NCI-H146 (cell line): ENCODE data around the gene GFPT2.

Source experiments
- DNase-seq: peaks from one replicate; lab custom pipeline; 2025; lab: John Stamatoyannopoulos, UW

Gene GFPT2

DNA sequence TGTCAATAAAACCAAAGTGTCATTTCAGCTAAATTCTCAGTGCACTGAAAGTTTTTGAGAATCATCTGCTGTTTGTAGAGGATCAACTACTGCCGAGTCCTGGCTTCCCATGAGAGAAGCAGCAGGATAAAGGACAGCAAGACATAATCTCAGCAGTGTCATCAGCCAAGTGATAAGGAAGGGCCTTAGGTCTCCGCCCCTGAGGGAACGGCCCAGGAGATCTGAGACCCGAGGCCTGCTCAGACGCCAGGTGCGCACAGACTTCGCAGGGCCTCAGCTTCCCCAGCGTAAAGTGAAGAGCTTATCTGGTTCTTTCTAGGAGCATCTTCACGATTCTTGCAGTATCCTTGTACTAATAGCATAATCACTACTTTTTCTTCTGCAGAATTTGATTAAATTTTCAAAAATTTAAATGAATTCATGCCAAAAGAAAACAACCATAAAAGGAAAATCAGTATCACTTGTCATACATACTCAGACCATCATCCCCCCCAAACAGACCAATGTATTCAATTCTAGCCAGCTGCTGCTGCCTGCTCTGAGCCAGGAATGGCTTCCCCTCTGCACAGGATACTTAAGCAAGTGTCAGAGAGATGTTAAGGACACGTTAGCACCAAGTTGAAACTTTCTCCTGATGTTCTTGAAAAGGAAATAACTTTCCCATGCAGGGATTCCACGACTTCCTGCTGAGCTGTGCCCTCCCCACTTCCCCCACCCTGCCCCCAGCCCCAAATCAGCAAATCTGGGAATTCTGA lies 2.2 kb downstream of the GFPT2 start:
- no peak for DNase-seq

DNA sequence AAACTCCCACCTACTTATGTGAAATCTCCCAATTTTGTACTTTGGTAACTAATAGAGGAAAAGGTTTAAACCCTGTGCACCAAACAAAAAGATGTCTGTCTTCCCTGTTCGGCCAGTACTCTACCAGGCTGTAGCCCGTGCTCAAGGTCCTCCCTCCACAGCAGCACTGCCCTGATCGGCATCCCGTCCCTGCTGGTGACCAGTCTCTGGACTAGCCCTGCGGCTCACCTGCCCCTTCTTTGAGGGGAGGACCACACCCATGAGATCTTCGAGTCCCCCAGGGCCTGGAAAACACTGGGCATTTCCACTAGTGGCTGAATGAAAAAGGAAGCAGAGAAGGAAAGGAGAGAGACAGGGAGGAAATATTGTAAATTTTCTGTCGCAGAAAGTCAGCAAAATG lies 2.8 kb downstream of the GFPT2 start:
- DNase-seq: no peak

DNA sequence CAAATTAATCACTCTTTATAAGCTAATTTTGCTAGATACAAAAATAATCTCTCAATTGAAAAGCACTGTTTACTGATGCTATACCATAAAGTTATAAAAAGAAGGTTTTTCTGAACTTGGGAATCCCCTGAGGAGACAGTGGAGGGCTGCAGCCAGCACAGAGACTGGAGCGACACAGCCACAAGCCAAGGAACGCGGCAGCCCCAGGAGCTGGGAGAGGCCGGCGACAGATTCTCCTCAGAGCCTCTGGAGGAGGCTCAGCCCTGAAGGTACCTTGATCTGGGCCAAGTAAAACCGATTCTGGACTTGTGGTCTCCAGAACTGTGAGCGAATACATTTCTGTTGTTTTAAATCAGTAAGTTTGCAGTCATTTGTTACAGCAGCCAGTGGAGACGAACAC lies 3.7 kb downstream of the GFPT2 start:
- DNase-seq: no peak

DNA sequence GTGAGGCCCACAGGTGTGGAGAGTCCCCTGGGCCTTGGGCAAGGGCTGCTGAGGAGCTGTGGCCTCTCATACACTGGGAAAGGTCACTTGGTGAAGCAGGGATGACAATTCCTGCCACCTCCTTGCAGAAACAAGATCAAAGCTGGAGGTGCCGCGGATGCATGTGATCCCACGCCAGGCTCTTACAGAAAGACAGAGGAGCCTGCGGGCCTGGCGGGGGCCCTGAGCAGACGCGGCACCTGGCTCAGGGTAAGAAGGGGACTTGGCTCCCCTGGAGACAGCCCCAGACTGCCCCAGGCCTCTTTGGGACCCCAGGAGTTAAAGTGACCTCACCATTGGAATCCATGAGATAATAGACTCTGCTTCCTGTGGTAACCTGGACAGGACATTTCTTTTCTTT lies 4.8 kb downstream of the GFPT2 start:
- no peak for DNase-seq

DNA sequence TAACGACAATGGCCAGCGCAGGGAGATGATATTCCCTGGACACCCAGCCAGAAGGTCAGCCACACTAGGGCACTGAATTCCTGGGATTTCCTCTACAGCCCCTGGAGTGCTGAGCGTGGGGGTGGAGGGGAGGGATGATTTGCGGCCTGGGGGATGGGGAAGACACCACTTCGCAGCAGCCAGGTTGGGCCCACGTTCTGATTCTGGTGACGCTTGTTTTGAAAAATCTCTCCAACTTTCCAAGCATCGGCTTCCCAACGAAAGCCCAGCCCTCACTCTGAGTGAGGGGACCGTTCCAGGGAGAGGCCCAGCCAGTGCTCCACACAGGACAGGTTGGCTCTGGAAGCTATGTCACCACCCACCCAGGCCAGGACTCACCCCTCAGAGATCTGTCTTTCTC lies 5.4 kb downstream of the GFPT2 start:
- no peak for DNase-seq

DNA sequence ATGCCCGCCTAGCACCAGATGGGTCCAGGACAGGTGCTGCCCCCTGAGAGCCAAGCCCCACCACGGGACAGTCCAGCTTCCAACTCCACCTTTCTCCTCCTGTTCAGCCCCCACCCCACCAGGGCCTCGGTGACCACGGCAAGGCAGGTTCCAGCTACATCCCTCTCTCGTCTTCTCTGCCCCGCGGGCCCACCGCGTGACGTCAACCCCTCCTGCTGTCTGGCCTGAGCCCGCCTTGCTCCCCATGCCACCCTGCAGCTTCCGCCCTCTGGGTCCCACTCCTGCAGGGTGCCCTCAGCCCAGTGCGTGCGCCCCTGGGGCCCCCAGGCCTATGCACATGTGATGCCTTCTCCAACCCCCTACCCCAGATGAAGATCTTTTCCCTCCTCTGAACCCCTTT lies 6.8 kb downstream of the GFPT2 start:
- no peak for DNase-seq

DNA sequence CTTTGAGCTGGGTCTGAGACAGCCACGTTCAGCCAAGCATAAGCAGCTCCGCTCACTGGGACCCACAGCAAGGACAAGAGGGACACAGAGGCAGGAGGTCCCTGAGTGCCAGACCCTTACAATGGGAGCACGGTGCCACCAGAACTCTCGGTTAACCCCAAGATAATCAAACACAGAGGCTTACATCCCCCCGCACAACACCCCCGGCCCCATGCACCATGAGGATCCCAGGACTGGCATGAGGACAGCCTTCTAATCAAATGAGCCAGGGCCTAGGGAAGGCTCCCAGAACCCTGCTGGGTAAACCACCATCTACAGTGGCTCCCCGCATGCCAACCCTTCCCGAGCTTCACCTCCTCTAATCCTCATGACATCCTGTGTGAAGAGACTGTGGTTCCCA lies 7.4 kb downstream of the GFPT2 start:
- no peak for DNase-seq

DNA sequence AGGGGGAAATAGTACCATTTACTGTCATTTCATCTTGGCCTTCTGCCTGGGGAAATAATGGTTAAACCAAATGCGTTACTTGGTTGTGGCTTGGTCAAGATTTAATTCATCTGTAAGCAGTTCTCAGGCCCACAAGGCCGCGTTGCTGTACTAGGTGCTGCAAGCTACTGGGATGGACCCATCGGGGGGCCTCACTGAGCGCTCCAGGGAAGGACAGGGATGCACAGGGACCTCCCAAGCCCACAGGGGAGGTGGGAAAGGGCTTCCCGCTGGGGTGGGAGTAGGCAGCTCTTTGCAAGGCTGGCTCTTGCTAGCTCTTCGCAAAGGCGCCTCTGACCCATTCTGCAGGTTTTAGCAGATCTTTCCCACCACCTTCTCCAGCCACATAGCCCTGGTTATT lies 8.0 kb downstream of the GFPT2 start:
- no peak for DNase-seq

DNA sequence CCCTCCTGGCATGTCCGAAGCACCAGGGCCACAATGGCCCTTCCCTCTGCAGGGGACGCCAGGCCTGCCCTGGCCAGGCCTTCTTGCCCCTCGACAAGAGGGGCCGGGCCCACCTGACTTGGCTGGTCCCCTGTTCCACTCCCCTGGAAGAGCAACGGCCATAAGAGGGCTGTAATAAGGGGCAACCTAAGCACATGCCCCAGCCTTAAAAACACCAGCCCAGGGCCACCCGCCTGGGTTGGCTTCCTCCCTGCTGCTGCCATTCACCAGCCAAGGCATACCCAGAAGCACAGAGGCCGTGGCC lies 8.5 kb downstream of the GFPT2 start:
- no peak for DNase-seq

DNA sequence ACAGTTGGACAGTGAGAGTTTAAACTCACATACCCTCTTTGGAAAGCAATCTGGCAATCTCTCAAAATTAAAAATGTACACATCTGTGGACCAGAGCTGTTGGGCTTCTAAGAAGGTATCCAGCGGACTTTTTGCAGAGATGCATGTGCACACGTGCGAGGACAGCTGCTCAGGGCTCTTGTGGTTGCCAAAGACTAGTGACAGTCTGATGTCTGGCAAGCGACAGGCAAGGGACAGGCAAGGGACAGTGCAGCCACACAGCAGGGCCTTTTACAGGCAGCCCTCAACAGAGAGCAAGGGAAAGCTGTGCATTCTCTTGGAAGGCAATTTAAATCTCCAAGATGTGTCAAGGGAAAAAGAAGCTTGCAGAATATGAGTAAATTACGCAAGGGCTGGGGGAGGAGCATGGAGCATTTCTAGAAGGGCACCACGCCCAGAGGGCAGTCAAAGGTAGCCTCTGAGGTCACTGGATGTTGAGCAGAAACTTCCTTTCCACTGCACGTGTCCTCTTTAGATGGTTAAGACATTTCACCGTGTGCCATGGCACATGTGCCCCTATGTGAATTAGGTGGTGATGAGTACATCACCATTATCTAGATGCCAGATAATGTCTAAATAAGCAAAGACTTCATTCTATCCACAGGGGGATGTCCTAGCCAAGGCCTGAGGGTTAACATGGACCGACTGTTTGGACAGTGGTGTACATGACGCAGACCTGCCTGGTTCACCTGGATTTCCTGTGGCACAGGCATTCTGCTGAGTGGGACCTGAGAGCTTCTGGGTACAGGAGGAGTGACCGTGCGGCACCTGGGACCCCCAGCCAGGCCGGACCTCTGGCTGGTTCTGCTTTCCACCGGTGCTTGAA lies 9.1 kb downstream of the GFPT2 start:
- no peak for DNase-seq

DNA sequence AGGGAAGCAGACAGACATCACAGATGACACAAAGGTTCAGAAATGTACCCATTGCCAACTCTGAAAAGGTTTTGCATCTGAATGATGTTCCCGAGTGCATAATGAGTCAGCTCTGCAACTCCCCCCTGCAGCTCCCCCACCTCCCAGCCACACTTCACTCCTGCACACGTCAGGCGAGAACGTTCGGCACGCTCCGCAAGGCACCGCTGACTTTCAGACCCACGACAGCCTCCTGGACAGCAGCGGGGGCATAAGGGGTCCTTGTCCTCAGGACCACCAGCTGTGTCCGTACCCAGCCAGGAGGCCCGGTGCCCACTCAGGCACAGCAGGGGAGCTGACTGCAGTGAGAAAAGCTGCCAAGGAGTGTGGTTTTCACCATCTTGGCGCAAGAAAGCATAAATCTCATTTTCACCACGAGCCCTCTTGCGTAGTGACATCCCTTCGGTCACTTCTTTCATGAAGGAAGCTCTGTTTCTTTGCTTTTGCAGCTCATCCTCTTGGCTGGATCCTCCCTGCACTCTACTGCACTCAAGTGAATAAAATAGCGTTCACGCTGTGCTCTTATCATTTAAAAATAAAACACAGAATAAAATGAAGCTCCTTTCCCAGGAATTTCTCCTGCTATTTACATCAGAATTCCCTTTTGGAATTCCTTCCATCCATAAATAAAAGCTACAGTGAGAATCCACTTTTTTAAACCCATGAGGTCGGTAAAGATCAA lies 9.9 kb downstream of the GFPT2 start:
- DNase-seq: no peak

DNA sequence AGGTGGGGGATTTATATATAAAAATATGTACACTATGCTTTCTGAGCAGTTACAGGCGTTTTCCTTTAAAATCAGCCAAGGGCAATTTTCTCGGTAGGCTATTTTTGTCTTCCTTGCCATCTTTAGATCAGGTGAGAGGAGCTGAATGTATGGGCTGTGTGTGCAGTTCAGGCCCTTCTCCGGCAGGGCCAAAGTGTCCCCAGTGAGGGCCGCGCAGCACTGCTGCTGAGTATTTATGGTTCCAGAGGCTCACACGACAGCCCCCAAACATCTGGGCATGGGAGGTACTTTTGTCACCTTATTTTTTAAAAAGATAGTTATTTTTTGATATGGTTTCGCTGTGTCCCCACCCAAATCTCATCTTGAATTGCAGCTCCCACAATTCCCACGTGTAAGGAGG lies 11.5 kb downstream of the GFPT2 start:
- DNase-seq: no peak

DNA sequence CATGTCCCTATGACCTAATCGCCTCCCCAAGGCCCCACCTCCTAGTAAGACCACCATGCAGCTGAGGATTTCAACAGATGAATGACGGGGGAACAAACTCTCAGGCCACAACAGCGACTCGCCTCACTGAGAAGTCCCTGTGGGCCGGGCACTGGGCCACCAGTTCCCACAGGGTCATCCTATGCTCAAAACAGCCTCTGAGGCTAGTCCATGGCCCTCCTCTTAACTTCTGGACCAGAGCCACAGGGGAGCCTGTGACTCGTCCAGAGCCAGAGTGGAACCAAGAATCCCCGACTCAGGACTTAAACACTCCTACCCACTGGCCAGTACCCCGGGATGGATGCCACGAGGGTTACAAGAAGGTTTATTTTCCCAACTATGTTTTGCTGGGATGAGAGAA lies 12.3 kb downstream of the GFPT2 start:
- no peak for DNase-seq

DNA sequence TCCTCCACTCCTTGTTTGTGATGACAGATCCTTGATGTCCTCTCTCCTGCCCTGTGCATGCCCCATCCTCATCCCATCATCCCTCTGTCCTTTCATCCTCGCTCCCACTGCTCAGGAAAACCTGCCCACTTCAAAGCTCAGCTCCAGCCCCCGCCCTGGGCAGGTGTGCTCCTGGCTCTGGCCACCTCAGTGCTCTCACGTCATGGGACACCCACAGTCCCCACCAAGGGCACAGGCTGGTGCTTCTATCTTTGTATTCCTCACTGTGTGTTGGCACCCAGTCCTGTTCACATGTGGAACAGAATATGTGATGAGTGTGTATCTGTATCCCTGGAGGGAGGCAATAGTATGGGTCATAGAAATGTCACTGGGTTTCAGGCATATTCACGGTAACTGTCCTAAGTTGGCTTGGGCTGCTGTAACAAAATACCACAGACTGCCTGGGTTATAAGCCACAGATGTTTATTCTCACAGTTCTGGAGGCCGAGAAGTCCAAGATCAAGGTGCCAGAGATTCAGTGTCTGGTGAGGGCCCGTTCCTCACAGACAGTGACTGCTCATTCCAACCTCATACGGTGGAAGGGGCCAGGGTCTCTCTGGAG lies 13.5 kb downstream of the GFPT2 start:
- no peak for DNase-seq

DNA sequence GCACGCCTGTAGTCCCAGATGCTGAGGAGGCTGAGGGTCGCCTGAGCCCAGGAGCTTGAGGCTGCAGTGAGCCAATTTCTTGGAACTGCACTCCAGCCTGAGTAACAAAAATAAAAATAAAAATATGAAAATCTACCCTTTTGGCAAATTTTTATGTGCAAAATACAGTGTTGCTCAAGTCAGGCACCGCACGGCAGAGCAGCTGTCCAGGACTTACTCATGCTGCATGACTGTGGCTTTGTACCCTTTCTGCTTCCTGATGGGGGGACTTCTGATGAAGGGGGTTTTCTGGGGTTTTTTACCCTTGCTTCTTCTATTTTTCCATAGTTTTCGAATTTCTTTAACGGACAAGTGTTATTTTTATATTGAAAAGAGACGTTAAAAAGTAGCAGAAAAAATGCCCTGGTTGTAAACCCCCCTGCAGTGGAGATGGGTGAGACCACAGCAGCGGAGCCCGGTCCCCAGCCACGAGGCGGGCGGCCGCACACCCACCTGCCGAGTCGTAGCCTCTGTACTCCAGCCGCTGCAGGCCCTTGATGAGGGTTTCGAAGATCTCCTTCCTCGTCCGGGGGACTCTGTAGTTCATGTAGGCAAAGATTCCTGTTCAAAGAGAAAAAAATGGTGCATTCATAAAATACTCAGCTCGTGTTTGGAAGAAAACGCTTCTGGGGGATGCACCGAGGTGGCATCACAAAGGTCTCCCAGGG lies 15.0 kb downstream of the GFPT2 start:
- no peak for DNase-seq

DNA sequence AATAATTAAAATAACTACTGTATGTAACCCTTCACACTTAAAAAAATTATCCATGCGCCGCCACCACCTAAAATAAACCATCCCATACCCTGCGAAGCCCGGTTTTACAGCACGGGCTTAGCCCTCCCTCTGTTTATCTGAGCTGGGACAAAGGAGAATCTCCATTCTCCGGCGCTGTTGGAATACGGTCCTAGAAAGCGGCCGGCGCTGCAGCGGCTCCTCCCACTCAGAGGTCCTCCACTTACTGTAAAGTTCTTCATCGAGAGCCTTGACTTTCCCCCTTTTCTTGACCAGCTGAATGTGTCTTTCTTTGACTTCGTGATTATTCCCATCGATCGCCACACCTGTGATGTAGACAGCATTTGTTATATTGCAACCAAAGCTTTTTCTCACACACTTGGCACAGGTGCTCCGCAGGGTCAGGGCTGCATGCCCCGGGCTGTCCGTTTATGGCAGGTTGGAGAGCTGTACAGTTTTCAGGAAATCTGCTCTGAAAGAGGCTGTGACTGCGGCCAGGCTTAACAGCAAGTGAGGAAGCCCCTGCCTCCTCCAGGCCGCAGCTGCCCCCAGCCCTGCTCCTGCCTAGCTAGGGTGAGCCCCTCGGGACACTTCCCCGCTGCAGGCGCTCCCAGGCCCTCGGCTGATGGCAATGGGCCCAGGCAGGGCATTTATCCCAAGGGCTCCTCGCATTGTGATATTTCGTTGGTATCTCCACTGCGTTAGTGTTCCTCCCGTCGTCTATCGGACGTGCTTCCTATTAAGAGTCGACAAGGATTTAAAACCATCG lies 16.7 kb downstream of the GFPT2 start:
- DNase-seq: no peak

DNA sequence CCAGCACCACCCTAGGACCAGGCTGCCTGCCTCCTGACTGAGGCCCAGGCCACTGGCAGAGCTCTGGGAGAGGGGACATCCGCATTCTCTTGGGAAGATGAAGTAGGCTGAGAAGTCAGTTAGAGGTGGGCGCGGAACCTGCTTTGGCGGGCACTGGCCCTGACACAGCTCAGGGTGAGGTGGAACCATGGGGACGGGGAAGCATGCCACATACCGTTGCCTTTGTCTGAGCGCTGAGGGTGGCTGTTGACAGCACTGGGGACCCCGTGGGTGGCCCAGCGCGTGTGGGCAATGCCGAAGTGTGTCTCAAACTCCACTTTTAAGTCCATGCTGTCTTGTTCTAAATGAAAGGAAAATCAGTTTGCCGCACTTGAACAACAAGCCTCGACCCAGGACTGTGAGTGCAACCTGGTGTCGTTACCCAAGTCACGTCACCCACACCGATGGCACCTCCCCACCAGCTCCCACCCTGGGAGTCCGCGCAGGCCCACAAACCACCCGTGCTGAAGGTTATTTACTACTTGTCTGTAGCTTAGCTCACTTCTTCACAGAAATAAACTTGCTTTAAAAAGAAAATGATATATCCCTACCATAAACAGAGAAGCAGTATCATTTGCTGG lies 17.4 kb downstream of the GFPT2 start:
- no peak for DNase-seq

DNA sequence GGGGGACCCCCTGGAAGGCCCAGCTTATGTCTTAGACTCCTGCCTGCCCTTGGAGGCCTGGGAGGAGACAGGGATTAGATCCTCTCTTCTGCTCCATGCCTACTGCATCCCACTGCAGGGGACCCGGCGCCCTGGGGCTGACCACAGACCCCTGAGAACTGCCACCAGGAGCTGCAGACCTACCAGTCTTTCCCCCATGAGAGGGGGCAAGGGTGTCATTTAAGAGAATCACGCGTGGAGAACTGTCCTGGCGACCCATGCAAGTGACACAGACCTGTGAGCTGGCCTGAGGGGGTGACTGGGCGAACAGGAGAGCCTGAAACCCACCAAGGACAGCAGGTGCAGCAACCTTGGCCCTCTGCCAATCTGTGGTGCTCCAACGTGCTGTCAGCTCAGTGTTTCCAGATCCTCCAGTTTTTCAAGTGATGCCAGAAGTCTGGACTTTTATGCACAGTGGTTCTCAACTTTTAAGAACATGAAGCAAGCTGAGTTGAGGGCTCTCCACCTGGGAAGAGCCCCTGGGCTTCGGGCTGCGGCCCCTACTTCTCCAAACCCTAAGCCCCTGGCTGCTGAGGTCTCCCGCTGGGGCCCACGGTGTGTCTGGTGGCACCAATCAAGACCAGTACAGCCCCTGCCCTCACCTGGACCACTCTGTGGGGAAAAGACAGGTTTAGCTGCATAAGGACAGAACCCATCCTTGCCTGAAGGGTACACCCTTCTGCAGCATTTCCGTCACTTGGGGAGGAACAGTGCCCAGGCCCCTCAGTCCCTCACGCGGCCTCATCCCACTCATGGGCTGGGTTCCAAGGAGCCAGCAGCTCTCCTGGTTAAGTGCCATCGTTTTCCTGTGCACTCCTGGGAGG lies 18.2 kb downstream of the GFPT2 start:
- no peak for DNase-seq

DNA sequence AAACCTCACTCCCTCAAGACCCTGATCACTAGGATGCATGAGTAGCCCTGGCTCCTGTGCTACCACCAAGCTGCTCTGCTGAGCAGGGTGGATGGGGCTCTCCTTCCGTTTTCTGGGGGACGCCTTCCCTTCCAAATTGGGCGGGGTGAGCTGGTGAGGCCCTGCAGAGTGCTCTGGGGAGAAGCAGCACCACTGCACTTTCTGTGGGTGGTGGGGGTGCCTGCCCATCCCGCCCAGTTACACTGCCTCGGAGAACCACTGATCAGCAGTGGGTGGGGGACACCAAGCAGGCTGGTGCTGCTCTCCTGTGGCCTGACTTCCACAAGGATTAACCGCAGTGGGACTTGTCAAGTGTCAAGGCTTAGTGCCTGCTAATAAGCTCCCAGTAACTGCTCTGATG lies 19.0 kb downstream of the GFPT2 start:
- no peak for DNase-seq

DNA sequence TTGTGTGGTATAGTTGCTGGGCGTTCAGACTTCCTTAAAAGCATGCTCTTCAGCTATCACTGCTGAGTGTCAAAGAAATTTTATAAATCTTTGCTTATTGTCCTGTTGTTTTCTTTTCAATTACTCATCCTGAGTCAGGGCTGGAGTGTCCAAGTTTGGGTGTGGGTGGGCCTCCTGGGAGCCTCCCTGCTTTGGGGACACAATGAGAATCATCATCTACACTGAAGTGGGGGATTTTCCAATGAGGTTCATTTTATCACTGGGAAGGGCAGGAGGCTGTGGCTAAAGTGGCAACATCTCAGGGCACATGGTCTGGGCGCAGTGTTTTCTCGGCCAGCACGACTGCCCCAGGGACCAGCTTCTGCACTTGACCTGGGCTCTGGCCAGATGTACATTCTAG lies 19.5 kb downstream of the GFPT2 start:
- DNase-seq: no peak
